Smooth muscle cell (in vitro differentiated cells): Measurements from ENCODE around the gene SEC14L5. TPM values are rescaled to one million over a fixed set of nuclear protein-coding genes. Genes with fewer than 3 reads are reported as not detected.

ENCODE experiments used
- DNase-seq: peaks from one replicate; lab custom pipeline; 2025; ENCODE audit not compliant: unreplicated experiment; lab: John Stamatoyannopoulos, UW
- H2AFZ ChIP-seq: fragments of 200-600 bp; sonication (generic); 2 replicates; pipeline ENCODE4 v1.6.0; 2016; ENCODE audit warnings: antibody characterized with exemption, low read depth, mild to moderate bottlenecking
- H3F3A ChIP-seq: fragments of 200-600 bp; sonication (generic); 2 replicates; pipeline ENCODE4 v1.6.0; 2017; ENCODE audit warnings: antibody characterized with exemption, low read depth
- H3K27ac ChIP-seq: fragments of 200-600 bp; sonication (generic); 2 replicates; pipeline ENCODE4 v1.5.1; 2016; ENCODE audit warnings: low read depth, mild to moderate bottlenecking
- H3K27me3 ChIP-seq: fragments of 200-600 bp; sonication (generic); 2 replicates; pipeline ENCODE4 v1.6.1; 2016; ENCODE audit warnings: low read depth, mild to moderate bottlenecking
- H3K36me3 ChIP-seq: fragments of 200-600 bp; sonication (generic); 2 replicates; pipeline ENCODE4 v1.5.1; 2016; ENCODE audit warnings: low read depth
- H3K4me1 ChIP-seq: fragments of 200-600 bp; sonication (generic); 2 replicates; pipeline ENCODE4 v1.5.1; 2016; ENCODE audit warnings: low read depth
- H3K4me2 ChIP-seq: fragments of 200-600 bp; sonication (generic); 2 replicates; pipeline ENCODE4 v1.6.0; 2016; ENCODE audit warnings: mild to moderate bottlenecking
- H3K4me3 ChIP-seq: fragments of 200-600 bp; sonication (generic); 2 replicates; pipeline ENCODE4 v1.5.1; 2016; ENCODE audit warnings: mild to moderate bottlenecking
- H3K79me2 ChIP-seq: fragments of 200-600 bp; sonication (generic); 2 replicates; pipeline ENCODE4 v1.6.0; 2016; ENCODE audit warnings: low read depth, mild to moderate bottlenecking
- H3K9ac ChIP-seq: fragments of 200-600 bp; sonication (generic); 2 replicates; pipeline ENCODE4 v1.6.0; 2016; ENCODE audit warnings: low read depth
- H3K9me3 ChIP-seq: fragments of 200-600 bp; sonication (generic); replicated peaks from 2 replicates; pipeline ENCODE4 v1.5.1; 2016; ENCODE audit warnings: low read depth
- H4K20me1 ChIP-seq: fragments of 200-600 bp; sonication (generic); 2 replicates; pipeline ENCODE4 v1.6.0; 2016; ENCODE audit warnings: low read depth
- CTCF ChIP-seq: fragments of 200-600 bp; sonication (generic); IDR thresholded peaks from 2 replicates; pipeline ENCODE4 v1.5.1; 2017; ENCODE audit warnings: borderline replicate concordance, mild to moderate bottlenecking, antibody characterized with exemption; ENCODE audit not compliant: insufficient read depth, poor library complexity, severe bottlenecking
- WGBS: methylation state at CpG from one replicate; pipeline ENCODE4 v1.1.7; 2016; ENCODE audit warnings: low lambda C conversion rate; 5-methylcytosine and 5-hydroxymethylcytosine counted together
- polyA plus RNA-seq: library from polyadenylated mRNA; unstranded; fragments of >200 nt; fragmentation: Nextera tagmentation; extraction: Ambion mirVana; gene quantifications from 2 replicates; pipeline ENCODE4 v1.2.1, GENCODE V29; 2016
- total RNA-seq: library from RNA; depleted of rRNA; stranded (reverse); fragments of >200 nt; gene quantifications from 2 replicates; pipeline ENCODE4 v1.2.3, GENCODE V29; 2014

SEC14L5 gene
- total and polyA plus RNA-seq, 2 experiments from 2014 or later, result not detected

GRCh38 chr16:4972938-4973587, 14.9 kb downstream of the SEC14L5 start:
- Histone ChIP-seq H3K27me3 (no peaks in the 10 kb centered on the region), H4K20me1 (no peaks in the 10 kb centered on the region), H3K4me3 (no peak overlapping the region), H3K9ac (no peak overlapping the region), H3K36me3 (no peaks in the 10 kb centered on the region), H3K79me2 (no peaks in the 10 kb centered on the region), H3K27ac (no peak overlapping the region), H3F3A (no peaks in the 10 kb centered on the region), H3K4me2 (no peak overlapping the region), H3K9me3 (no peaks in the 10 kb centered on the region), H2AFZ (no peak overlapping the region), H3K4me1 (peaks cover 7% of the 10 kb centered on the region)
- 57% methylated on average over 8 of the region's 8 CpGs for WGBS
- DNase-seq, result no peak
- no peak for TF ChIP-seq CTCF

GRCh38 chr16:4976079-4976478, 17.9 kb downstream of the SEC14L5 start:
- no peaks in the 10 kb centered on the region for H3F3A ChIP-seq
- WGBS, result 81% methylated on average over 2 of the region's 2 CpGs
- TF ChIP-seq CTCF, result no peak

GRCh38 chr16:4976611-4977145, 18.5 kb downstream of the SEC14L5 start:
- Histone ChIP-seq H2AFZ (no peak overlapping the region), H3K27ac (no peak overlapping the region), H3F3A (no peaks in the 10 kb centered on the region), H3K9me3 (no peaks in the 10 kb centered on the region), H3K4me1 (no peaks in the 10 kb centered on the region), H4K20me1 (no peaks in the 10 kb centered on the region), H3K79me2 (no peaks in the 10 kb centered on the region), H3K4me2 (no peak overlapping the region), H3K9ac (no peak overlapping the region), H3K27me3 (no peaks in the 10 kb centered on the region), H3K36me3 (no peaks in the 10 kb centered on the region), H3K4me3 (no peak overlapping the region)
- TF ChIP-seq CTCF, result no peak
- DNase-seq, result no peak
- WGBS, result 81% methylated on average over 5 of the region's 5 CpGs

More at GRCh38 chr16:4976079-4976478, 17.9 kb downstream of the SEC14L5 start:
- Histone ChIP-seq H3K4me2 (no peak overlapping the region), H3K27me3 (no peaks in the 10 kb centered on the region), H3K4me3 (no peak overlapping the region), H3K27ac (no peak overlapping the region), H3K9ac (no peak overlapping the region), H4K20me1 (no peaks in the 10 kb centered on the region), H3K36me3 (no peaks in the 10 kb centered on the region), H3K4me1 (no peaks in the 10 kb centered on the region), H3K79me2 (no peaks in the 10 kb centered on the region), H3K9me3 (no peaks in the 10 kb centered on the region), H2AFZ (no peak overlapping the region)
- DNase-seq, result no peak

GRCh38 chr16:4979164-4979563, 21.0 kb downstream of the SEC14L5 start:
- TF ChIP-seq CTCF, result no peak
- Histone ChIP-seq H3F3A (no peaks in the 10 kb centered on the region), H3K4me1 (no peaks in the 10 kb centered on the region), H3K4me3 (no peak overlapping the region), H3K27ac (no peak overlapping the region), H2AFZ (no peak overlapping the region), H3K9ac (no peak overlapping the region), H3K79me2 (no peaks in the 10 kb centered on the region), H3K4me2 (no peak overlapping the region), H3K36me3 (no peaks in the 10 kb centered on the region), H3K9me3 (no peaks in the 10 kb centered on the region), H3K27me3 (no peaks in the 10 kb centered on the region), H4K20me1 (no peaks in the 10 kb centered on the region)
- WGBS, result 89% methylated on average over 7 of the region's 7 CpGs
- DNase-seq, result no peak
